NCI-H2107 (cell line): ENCODE data around the gene ERCC8.

Experiments used
- DNase-seq: peaks from one replicate; lab custom pipeline; 2025; lab: John Stamatoyannopoulos, UW

Gene ERCC8

GRCh38 chr5:60835554-60835953 lies 109.3 kb downstream of the ERCC8 start:
- no peak for DNase-seq

- DNase-seq = no peak
Observed at GRCh38 chr5:60833520-60833919, 111.3 kb downstream of the ERCC8 start.

GRCh38 chr5:60830581-60831127 lies 114.2 kb downstream of the ERCC8 start:
- no peak for DNase-seq

- no peak for DNase-seq
Observed at GRCh38 chr5:60829490-60830266, 115.2 kb downstream of the ERCC8 start.

GRCh38 chr5:60827201-60827600 lies 117.7 kb downstream of the ERCC8 start:
- no peak for DNase-seq

- no peak for DNase-seq
Observed at GRCh38 chr5:60826653-60827052, 118.2 kb downstream of the ERCC8 start.
